GM06990 (cell line): ENCODE data around the gene ACOT11.
"Not testable (repeated sequence)": the region's sequence is repeated elsewhere in the genome, so short reads cannot be mapped to it uniquely, and the experiment has no call there.

Experiments
- DNase-seq: peaks from one replicate; pipeline ENCODE4 v3.0.0-alpha.2; 2011; ENCODE audit not compliant: insufficient read length; ENCODE audit errors: extremely low read depth
- H3K27me3 ChIP-seq: replicated peaks from 2 replicates; pipeline ENCODE4 v1.6.0; 2011; ENCODE audit warnings: low read length; ENCODE audit not compliant: control insufficient read depth, insufficient read depth
- H3K36me3 ChIP-seq: 2 replicates; pipeline ENCODE4 v1.5.1; 2011; ENCODE audit warnings: low read length; ENCODE audit not compliant: control insufficient read depth, insufficient read depth
- H3K4me3 ChIP-seq: replicated peaks from 2 replicates; pipeline ENCODE4 v1.5.1; 2011; ENCODE audit warnings: low read depth, mild to moderate bottlenecking, control low read depth, low read length
- CTCF ChIP-seq: IDR thresholded peaks from 2 replicates; pipeline ENCODE4 v1.5.1; 2011; ENCODE audit warnings: low read length, control low read depth, mild to moderate bottlenecking, inconsistent platforms; ENCODE audit not compliant: insufficient read depth, poor library complexity, severe bottlenecking

The ACOT11 gene

GRCh38 chr1:54528613-54529012, 19.4 kb upstream of the ACOT11 start:
- TF ChIP-seq CTCF: no peak
- Histone ChIP-seq H3K27me3 (no peaks in the 10 kb centered on the region), H3K36me3 (no peaks in the 10 kb centered on the region), H3K4me3 (no peak overlapping the region)
- DNase-seq: no peak

- no peak for TF ChIP-seq CTCF
- no peak for DNase-seq
- Histone ChIP-seq H3K27me3 (no peaks in the 10 kb centered on the region), H3K4me3 (no peak overlapping the region), H3K36me3 (no peaks in the 10 kb centered on the region)
Observed at GRCh38 chr1:54532033-54532432, 16.0 kb upstream of the ACOT11 start.

GRCh38 chr1:54536656-54537055, 11.4 kb upstream of the ACOT11 start:
- H3K4me3 ChIP-seq, H3K36me3 ChIP-seq, H3K27me3 ChIP-seq, DNase-seq: not testable (repeated sequence)

- H3K27me3 ChIP-seq: no peaks in the 10 kb centered on the region
- DNase-seq: no peak
- no peak for TF ChIP-seq CTCF
- no peaks in the 10 kb centered on the region for H3K36me3 ChIP-seq
- no peak overlapping the region for H3K4me3 ChIP-seq
Observed at GRCh38 chr1:54537611-54538010, 10.4 kb upstream of the ACOT11 start.

GRCh38 chr1:54538538-54538937, 9.5 kb upstream of the ACOT11 start:
- Histone ChIP-seq H3K36me3 (no peaks in the 10 kb centered on the region), H3K27me3 (no peaks in the 10 kb centered on the region), H3K4me3 (no peak overlapping the region)
- DNase-seq: no peak
- no peak for TF ChIP-seq CTCF

- Histone ChIP-seq H3K36me3 (no peaks in the 10 kb centered on the region), H3K27me3 (no peaks in the 10 kb centered on the region), H3K4me3 (no peak overlapping the region)
- DNase-seq: no peak
- no peak for TF ChIP-seq CTCF
Observed at GRCh38 chr1:54540582-54541295, 7.3 kb upstream of the ACOT11 start.
